ENCODE results near the gene MXRA5. TPM values are rescaled to one million over a fixed set of nuclear protein-coding genes. Genes with fewer than 3 reads are reported as not detected.
"Not testable (repeated sequence)": the region's sequence is repeated elsewhere in the genome, so short reads cannot be mapped to it uniquely, and the experiment has no call there.

MXRA5 gene
- total RNA-seq, 2 experiments from 2014 or later = not detected

DNA sequence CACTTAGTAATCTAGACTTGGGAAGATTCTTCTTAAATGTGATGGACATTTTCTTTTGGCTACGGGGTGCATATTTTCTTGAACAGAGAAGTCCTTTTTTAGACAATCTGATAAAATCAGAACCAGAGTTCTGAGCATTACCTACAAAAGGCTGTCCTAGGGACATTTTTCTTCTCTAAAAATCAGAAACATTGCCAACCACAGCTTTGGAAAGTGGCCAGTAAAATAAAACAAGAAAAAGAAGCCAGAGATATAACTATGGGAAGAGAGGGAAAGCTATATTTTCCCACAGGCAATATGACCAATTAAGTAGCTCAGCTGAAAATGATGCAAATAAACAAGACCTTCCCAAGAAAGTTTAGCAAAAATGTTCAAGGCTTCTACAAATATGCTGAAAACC, 55.9 kb downstream of the MXRA5 start:
- ChIA-PET CTCF (ENCODE audit: unreplicated experiment) (no interaction called here), POLR2A (no interaction called here)

DNA sequence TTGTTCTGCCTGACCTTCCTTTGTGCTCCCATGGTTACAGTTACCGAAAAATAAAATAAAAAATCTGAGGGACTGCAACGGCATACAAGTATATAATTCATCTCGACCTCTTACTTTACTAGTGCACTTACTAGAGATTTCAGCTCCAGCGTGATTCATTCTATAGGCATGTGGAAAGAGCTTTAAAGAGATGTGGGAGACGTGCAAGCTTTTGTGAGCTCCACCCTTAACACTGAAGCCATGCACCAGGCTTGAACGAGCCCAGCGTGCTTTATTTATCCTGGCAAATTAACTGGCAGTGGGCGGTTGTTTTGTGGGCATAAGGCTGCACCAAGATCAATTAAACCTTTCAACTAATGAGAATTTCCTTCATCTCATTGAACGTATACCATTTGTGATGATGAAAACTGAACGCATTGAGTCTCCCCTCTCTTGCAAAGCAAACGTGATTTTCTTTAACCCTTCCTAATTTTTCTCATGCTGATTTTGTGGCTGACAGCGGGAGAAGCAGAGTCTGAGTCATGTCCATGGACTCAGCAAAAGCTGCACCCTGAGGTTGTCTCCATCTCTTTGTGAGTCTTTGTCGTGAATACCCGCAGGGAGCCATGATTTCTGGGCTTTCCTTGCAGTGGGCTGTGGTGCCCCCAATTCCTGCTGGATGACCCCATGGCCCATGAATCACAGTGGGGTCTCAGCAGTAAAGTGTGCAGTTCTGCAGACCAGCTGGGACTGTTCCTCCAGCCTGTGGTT, 60.1 kb downstream of the MXRA5 start:
- no peak overlapping the region for H3K27ac ChIP-seq (ENCODE audit: low read depth, low read length, poor library complexity, severe bottlenecking)
- H3K9me2 ChIP-seq (ENCODE audit: insufficient read depth, low read length) = no peaks in the 10 kb centered on the region
- no peaks in the 10 kb centered on the region for H3K4me1 ChIP-seq (ENCODE audit: insufficient read depth, low read length, poor library complexity, severe bottlenecking)
- CTCF ChIA-PET (ENCODE audit: unreplicated experiment) = no interaction called here
- no peaks in the 10 kb centered on the region for H4K20me1 ChIP-seq (ENCODE audit: insufficient read depth, low read length)
- intact Hi-C loops (cut with micrococcal nuclease; ENCODE audit: unreplicated experiment) = no loop called here
- DNase-seq (ENCODE audit: low spot score) = no peak
- no peak for TF ChIP-seq EZH2phosphoT487 (IDR thresholded peaks at IDR 0.05; ENCODE audit: borderline replicate concordance, low read depth, low read length)
- TF ChIP-seq, protein P1, sequence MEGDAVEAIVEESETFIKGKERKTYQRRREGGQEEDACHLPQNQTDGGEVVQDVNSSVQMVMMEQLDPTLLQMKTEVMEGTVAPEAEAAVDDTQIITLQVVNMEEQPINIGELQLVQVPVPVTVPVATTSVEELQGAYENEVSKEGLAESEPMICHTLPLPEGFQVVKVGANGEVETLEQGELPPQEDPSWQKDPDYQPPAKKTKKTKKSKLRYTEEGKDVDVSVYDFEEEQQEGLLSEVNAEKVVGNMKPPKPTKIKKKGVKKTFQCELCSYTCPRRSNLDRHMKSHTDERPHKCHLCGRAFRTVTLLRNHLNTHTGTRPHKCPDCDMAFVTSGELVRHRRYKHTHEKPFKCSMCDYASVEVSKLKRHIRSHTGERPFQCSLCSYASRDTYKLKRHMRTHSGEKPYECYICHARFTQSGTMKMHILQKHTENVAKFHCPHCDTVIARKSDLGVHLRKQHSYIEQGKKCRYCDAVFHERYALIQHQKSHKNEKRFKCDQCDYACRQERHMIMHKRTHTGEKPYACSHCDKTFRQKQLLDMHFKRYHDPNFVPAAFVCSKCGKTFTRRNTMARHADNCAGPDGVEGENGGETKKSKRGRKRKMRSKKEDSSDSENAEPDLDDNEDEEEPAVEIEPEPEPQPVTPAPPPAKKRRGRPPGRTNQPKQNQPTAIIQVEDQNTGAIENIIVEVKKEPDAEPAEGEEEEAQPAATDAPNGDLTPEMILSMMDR (conservative IDR thresholded peaks at IDR 0.05; ENCODE audit: low read length) = no peak
- no peaks in the 10 kb centered on the region for H3K9me3 ChIP-seq (ENCODE audit: low read length)
- H3K4me2 ChIP-seq (ENCODE audit: low read length) = no peak overlapping the region
- POLR2A ChIA-PET = no interaction called here
- no TSS peak for BruUV-seq (replicated peaks)
- H3K36me3 ChIP-seq (ENCODE audit: insufficient read depth, low read length) = no peaks in the 10 kb centered on the region
- no peak overlapping the region for H3K4me3 ChIP-seq (ENCODE audit: low read depth, low read length, poor library complexity, severe bottlenecking)
- H3K79me2 ChIP-seq (ENCODE audit: insufficient read depth, low read depth, low read length) = no peaks in the 10 kb centered on the region
- no peak overlapping the region for H2AFZ ChIP-seq (ENCODE audit: low read length)

More for the DNA sequence above, 55.9 kb downstream of the MXRA5 start:
- H3K27ac ChIP-seq (ENCODE audit: low read depth, low read length, poor library complexity, severe bottlenecking) = no peak overlapping the region
- TF ChIP-seq, protein P1 (conservative IDR thresholded peaks at IDR 0.05; ENCODE audit: low read length) = no peak
- TF ChIP-seq EZH2phosphoT487 (IDR thresholded peaks at IDR 0.05; ENCODE audit: borderline replicate concordance, low read depth, low read length) = no peak
- intact Hi-C loops (cut with micrococcal nuclease; ENCODE audit: unreplicated experiment) = no loop called here
- H2AFZ ChIP-seq (ENCODE audit: low read length) = no peak overlapping the region
- no peaks in the 10 kb centered on the region for H3K9me3 ChIP-seq (ENCODE audit: low read length)
- no peaks in the 10 kb centered on the region for H3K79me2 ChIP-seq (ENCODE audit: insufficient read depth, low read depth, low read length)
- no peak for DNase-seq (ENCODE audit: low spot score)
- no peaks in the 10 kb centered on the region for H3K9me2 ChIP-seq (ENCODE audit: insufficient read depth, low read length)
- no peak overlapping the region for H3K4me3 ChIP-seq (ENCODE audit: low read depth, low read length, poor library complexity, severe bottlenecking)
- no peaks in the 10 kb centered on the region for H3K36me3 ChIP-seq (ENCODE audit: insufficient read depth, low read length)
- no peak overlapping the region for H3K4me2 ChIP-seq (ENCODE audit: low read length)
- H3K4me1 ChIP-seq (ENCODE audit: insufficient read depth, low read length, poor library complexity, severe bottlenecking) = no peaks in the 10 kb centered on the region
- H4K20me1 ChIP-seq (ENCODE audit: insufficient read depth, low read length) = no peaks in the 10 kb centered on the region
- BruUV-seq (replicated peaks) = no TSS peak

GRCh38 chrX:3280706-3281105, 65.7 kb downstream of the MXRA5 start:
- POLR2A ChIA-PET = no interaction called here

DNA sequence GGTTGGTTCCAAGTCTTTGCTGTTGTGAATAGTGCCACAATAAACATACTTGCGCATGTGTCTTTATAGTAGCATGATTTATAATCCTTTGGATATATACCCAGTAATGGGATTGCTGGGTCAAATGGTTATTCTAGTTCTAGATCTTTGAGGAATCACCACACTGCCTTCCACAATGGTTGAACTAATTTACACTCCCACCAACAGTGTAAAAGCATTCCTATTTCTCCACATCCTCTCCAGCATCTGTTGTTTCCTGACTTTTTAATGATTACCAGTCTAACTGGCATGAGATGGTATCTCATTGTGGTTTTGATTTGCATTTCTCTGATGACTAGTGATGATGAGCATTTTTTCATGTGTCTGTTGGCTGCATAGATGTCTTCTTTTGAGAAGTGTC, 72.8 kb downstream of the MXRA5 start:
- H3K79me2 ChIP-seq (ENCODE audit: insufficient read depth, low read depth, low read length); H3K9me3 ChIP-seq (ENCODE audit: low read length); H3K9me2 ChIP-seq (ENCODE audit: insufficient read depth, low read length); H3K4me3 ChIP-seq (ENCODE audit: low read depth, low read length, poor library complexity, severe bottlenecking); H3K36me3 ChIP-seq (ENCODE audit: insufficient read depth, low read length); intact Hi-C loops (cut with micrococcal nuclease; ENCODE audit: unreplicated experiment); H3K27ac ChIP-seq (ENCODE audit: low read depth, low read length, poor library complexity, severe bottlenecking); CTCF ChIA-PET (ENCODE audit: unreplicated experiment); POLR2A ChIA-PET; H4K20me1 ChIP-seq (ENCODE audit: insufficient read depth, low read length); BruUV-seq (replicated peaks); H2AFZ ChIP-seq (ENCODE audit: low read length); H3K4me2 ChIP-seq (ENCODE audit: low read length); DNase-seq (ENCODE audit: low spot score); H3K4me1 ChIP-seq (ENCODE audit: insufficient read depth, low read length, poor library complexity, severe bottlenecking): not testable (repeated sequence)

More at GRCh38 chrX:3280706-3281105, 65.7 kb downstream of the MXRA5 start:
- CTCF ChIA-PET (ENCODE audit: unreplicated experiment) = no interaction called here
- Histone ChIP-seq H2AFZ (ENCODE audit: low read length) (no peak overlapping the region), H3K9me2 (ENCODE audit: insufficient read depth, low read length) (no peaks in the 10 kb centered on the region), H3K4me2 (ENCODE audit: low read length) (no peak overlapping the region), H3K27ac (ENCODE audit: low read depth, low read length, poor library complexity, severe bottlenecking) (no peak overlapping the region), H3K36me3 (ENCODE audit: insufficient read depth, low read length) (no peaks in the 10 kb centered on the region), H3K79me2 (ENCODE audit: insufficient read depth, low read depth, low read length) (no peaks in the 10 kb centered on the region), H4K20me1 (ENCODE audit: insufficient read depth, low read length) (no peaks in the 10 kb centered on the region), H3K4me1 (ENCODE audit: insufficient read depth, low read length, poor library complexity, severe bottlenecking) (no peaks in the 10 kb centered on the region), H3K9me3 (ENCODE audit: low read length) (no peaks in the 10 kb centered on the region), H3K4me3 (ENCODE audit: low read depth, low read length, poor library complexity, severe bottlenecking) (no peak overlapping the region)
- DNase-seq (ENCODE audit: low spot score) = no peak
- TF ChIP-seq, protein P1 (conservative IDR thresholded peaks at IDR 0.05; ENCODE audit: low read length) = no peak
- TF ChIP-seq EZH2phosphoT487 (IDR thresholded peaks at IDR 0.05; ENCODE audit: borderline replicate concordance, low read depth, low read length) = no peak
- intact Hi-C loops (cut with micrococcal nuclease; ENCODE audit: unreplicated experiment) = no loop called here
- no TSS peak for BruUV-seq (replicated peaks)

Measured in OCI-LY7 (cell line).